ENCODE data around the gene BYSL.

The BYSL gene

GRCh38 chr6:41939176-41939847, 18.0 kb downstream of the BYSL start:
- DNase-seq (ENCODE audit: low read depth in 1 of 2, low spot score in 1 of 2), result peak; percentile 97
- TF ChIP-seq CTCF (IDR thresholded peaks at IDR 0.05; ENCODE audit: insufficient read depth, low read length), result no peak
- no peak for TF ChIP-seq REST (IDR thresholded peaks at IDR 0.05; ENCODE audit: insufficient replicate concordance, low read depth)
- TF ChIP-seq POLR2AphosphoS5 (IDR thresholded peaks at IDR 0.05; ENCODE audit: low read depth), result peak; percentile 99
- TF ChIP-seq GABPA (IDR thresholded peaks at IDR 0.05; ENCODE audit: low read depth), result no peak
- TF ChIP-seq SPI1 (IDR thresholded peaks at IDR 0.05; ENCODE audit: borderline replicate concordance, low read depth), result peak; percentile 71; the same call in 1 of the 2 replicates
- Histone ChIP-seq H3K27me3 (ENCODE audit: insufficient read depth, poor library complexity, severe bottlenecking) (no peaks in the 10 kb centered on the region), H3K4me3 (replicated peaks; ENCODE audit: insufficient read depth, low read length) (peak overlapping the region; percentile 94), H3K27ac (replicated peaks) (peak overlapping the region; percentile 84)

- H3K27me3 ChIP-seq (ENCODE audit: insufficient read depth, poor library complexity, severe bottlenecking), result no peaks in the 10 kb centered on the region
- no peak for TF ChIP-seq SPI1 (IDR thresholded peaks at IDR 0.05; ENCODE audit: borderline replicate concordance, low read depth)
- no peak for TF ChIP-seq REST (IDR thresholded peaks at IDR 0.05; ENCODE audit: insufficient replicate concordance, low read depth)
- TF ChIP-seq CTCF (IDR thresholded peaks at IDR 0.05; ENCODE audit: insufficient read depth, low read length), result no peak
- no peak for TF ChIP-seq POLR2AphosphoS5 (IDR thresholded peaks at IDR 0.05; ENCODE audit: low read depth)
- no peak for TF ChIP-seq GABPA (IDR thresholded peaks at IDR 0.05; ENCODE audit: low read depth)
- peak; percentile 38 to 77 for DNase-seq (ENCODE audit: low read depth in 1 of 2, low spot score in 1 of 2)
- H3K27ac ChIP-seq (replicated peaks), result peak overlapping the region; percentile 84
- H3K4me3 ChIP-seq (replicated peaks; ENCODE audit: insufficient read depth, low read length), result peak overlapping the region; percentile 94
Measured at GRCh38 chr6:41939848-41940758, 18.8 kb downstream of the BYSL start.

- H3K27me3 ChIP-seq (ENCODE audit: insufficient read depth, poor library complexity, severe bottlenecking), result no peaks in the 10 kb centered on the region
- TF ChIP-seq GABPA (IDR thresholded peaks at IDR 0.05; ENCODE audit: low read depth), result no peak
- TF ChIP-seq SPI1 (IDR thresholded peaks at IDR 0.05; ENCODE audit: borderline replicate concordance, low read depth), result no peak
- no peak for TF ChIP-seq POLR2AphosphoS5 (IDR thresholded peaks at IDR 0.05; ENCODE audit: low read depth)
- TF ChIP-seq CTCF (IDR thresholded peaks at IDR 0.05; ENCODE audit: insufficient read depth, low read length), result no peak
- no peak for TF ChIP-seq REST (IDR thresholded peaks at IDR 0.05; ENCODE audit: insufficient replicate concordance, low read depth)
- peak overlapping the region; percentile 94 for H3K4me3 ChIP-seq (replicated peaks; ENCODE audit: insufficient read depth, low read length)
- peak in 1 of 2 experiments; percentile 55 for DNase-seq (ENCODE audit: low read depth in 1 of 2, low spot score in 1 of 2)
- H3K27ac ChIP-seq (replicated peaks), result peak overlapping the region; percentile 84
Measured at GRCh38 chr6:41940759-41941279, 19.5 kb downstream of the BYSL start.
